H1 (cell line): Measurements from ENCODE around the gene GPR65. TPM values are rescaled to one million over a fixed set of nuclear protein-coding genes. Genes with fewer than 3 reads are reported as not detected.

Experiments used
- CHD7 ChIP-seq: fragments of 300-600 bp; sonication (generic); IDR thresholded peaks from 2 replicates; pipeline ENCODE4 v1.7.1; 2012; ENCODE audit warnings: low read length, moderate library complexity, mild to moderate bottlenecking, inconsistent platforms; ENCODE audit not compliant: insufficient replicate concordance
- CTCF ChIP-seq, 3 experiments: IDR thresholded peaks; 1 replicate in 2 of 3; 2 replicates in 1 of 3; pipeline versions ENCODE4 v1.5.1 to v1.6.1; 2011; ENCODE audit warnings: low read length in 3 of 3, mild to moderate bottlenecking in 3 of 3, inconsistent platforms in 2 of 3, low read depth in 1 of 3, moderate library complexity in 1 of 3; ENCODE audit not compliant: insufficient read depth in 1 of 3; ENCODE audit errors: control extremely low read depth in 1 of 3
- GABPA ChIP-seq: IDR thresholded peaks from 2 replicates; pipeline ENCODE4 v1.6.1; 2011; ENCODE audit warnings: mild to moderate bottlenecking, low read length, moderate library complexity, borderline replicate concordance; ENCODE audit not compliant: insufficient read depth
- KDM1A ChIP-seq: fragments of 200-600, 300-600 bp; sonication (generic); IDR thresholded peaks from 2 replicates; pipeline ENCODE4 v1.7.1; 2016; ENCODE audit warnings: mild to moderate bottlenecking, low read length, borderline replicate concordance
- RAD21 ChIP-seq, 2 experiments: IDR thresholded peaks in 1 of 2; conservative IDR thresholded peaks in 1 of 2; 2 replicates each; pipeline ENCODE4 v1.6.1; 2011; ENCODE audit warnings: low read depth in 2 of 2, low read length in 2 of 2, improper control_type of control experiment in 1 of 2, inconsistent platforms in 1 of 2, mild to moderate bottlenecking in 1 of 2, moderate library complexity in 1 of 2
- RBBP5 ChIP-seq: IDR thresholded peaks from 2 replicates; pipeline ENCODE4 v1.7.1; 2012; ENCODE audit warnings: low read depth, mild to moderate bottlenecking, inconsistent platforms, low read length, moderate library complexity, borderline replicate concordance
- SAP30 ChIP-seq: fragments of 300-600 bp; sonication (generic); IDR thresholded peaks from 2 replicates; pipeline ENCODE4 v1.7.1; 2012; ENCODE audit warnings: low read length, moderate library complexity, mild to moderate bottlenecking, inconsistent platforms; ENCODE audit not compliant: insufficient read depth, insufficient replicate concordance
- polyA plus RNA-seq, 7 experiments: library from polyadenylated mRNA; depleted of rRNA in 3 of 7; stranded (reverse) in 5 of 7; unstranded in 2 of 7; fragments of >200 nt in 5 of 7; fragments of 200-250 nt in 2 of 7; gene quantifications; 1 replicate in 5 of 7; 2 replicates in 1 of 7; 4 replicates in 1 of 7; pipeline versions ENCODE4 v1.2.1 to v1.2.3, GENCODE V29; 2011 to 2013; ENCODE audit warnings: missing spikeins in 2 of 7, mixed read lengths in 2 of 7
- total RNA-seq: library from RNA; stranded (reverse); fragmentation: NEBNext Ultra II Directional; extraction: Animal tissue kit (Norgen Biotek cat#: 25700); gene quantifications from 2 replicates; pipeline ENCODE4 v1.2.1, GENCODE V29; 2021

The GPR65 gene
- total and polyA plus RNA-seq, 2 of the 8 experiments (the other 6 are each of a cell fraction or from before 2014, with no cell fraction given), result not detected

GRCh38 chr14:88013750-88014349 lies 8.9 kb downstream of the GPR65 start (continued):
- TF ChIP-seq CHD7 (no peak), SAP30 (no peak), RBBP5 (no peak), GABPA (no peak), CTCF (IDR thresholded peaks at IDR 0.05; ENCODE audit: control extremely low read depth in 1 of 3, insufficient read depth in 1 of 3, low read depth in 1 of 3, low read length in 3 of 3) (peak; percentile 59 to 87 (median 85)), KDM1A (no peak), RAD21 (IDR thresholded peaks at IDR 0.05 in 1 of 2, conservative IDR thresholded peaks at IDR 0.05 in 1 of 2; ENCODE audit: low read depth in 2 of 2, low read length in 2 of 2) (peak; percentile 93 to 94)
